Measurements from ENCODE around the gene TMEM145. TPM values are rescaled to one million over a fixed set of nuclear protein-coding genes. Genes with fewer than 3 reads are reported as not detected.

Gene TMEM145
- total and polyA plus RNA-seq, 10 of the 15 experiments (the other 5 are each of a cell fraction or from before 2014, with no cell fraction given) = 0.04 to 0.97 (median 0.16) TPM; not detected in 4

GRCh38 chr19:42273407-42274064 lies 39.6 kb upstream of the TMEM145 start:
- no peak overlapping the region for H3K9ac ChIP-seq (ENCODE audit: control insufficient read depth, insufficient read depth, low read length)
- CTCF ChIA-PET = no interaction called here
- H3K27ac ChIP-seq (ENCODE audit: control insufficient read depth, insufficient read depth) = no peak overlapping the region
- DNase-seq (ENCODE audit: low read depth, low spot score) = no peak
- H3K4me2 ChIP-seq (ENCODE audit: control insufficient read depth, insufficient read depth) = no peak overlapping the region
- H3K4me3 ChIP-seq = no peak overlapping the region
- H4K20me1 ChIP-seq (ENCODE audit: control insufficient read depth, insufficient read depth) = no peaks in the 10 kb centered on the region; the same call in 1 of the 2 replicates
- no TSS peak for BruUV-seq (replicated peaks)
- no peaks in the 10 kb centered on the region for H3K9me3 ChIP-seq (replicated peaks; ENCODE audit: control insufficient read depth, insufficient read depth, low read length)
- no peaks in the 10 kb centered on the region for H3K27me3 ChIP-seq (replicated peaks in 1 of 2; ENCODE audit: control insufficient read depth in 2 of 2, insufficient read depth in 2 of 2, low read length in 1 of 2)
- WGBS (ENCODE audit: insufficient coverage, insufficient replicate concordance, low lambda C conversion rate, missing lambda C conversion rate) = 93% methylated on average over 43 of the region's 43 CpGs
- H3K79me2 ChIP-seq (ENCODE audit: control insufficient read depth, insufficient read depth, low read length) = peaks cover 34% of the 10 kb centered on the region
- in situ Hi-C loops (cut with MboI) (no loop called here), intact Hi-C loops (cut with micrococcal nuclease; ENCODE audit: unreplicated experiment) (no loop called here)
- POLR2A ChIA-PET = interaction anchor here (0.6 to 1.0 kb wide), 2 partner anchors 31 to 63 kb away, joined by 3 to 4 read pairs; partner anchors contain the start of gene GSK3A
- RAD21 ChIA-PET (ENCODE audit: unreplicated experiment) = no interaction called here
- peaks cover 29% of the 10 kb centered on the region for H3K4me1 ChIP-seq (ENCODE audit: control insufficient read depth, insufficient read depth, low read length)
- no peak for FAIRE-seq
- SMC1A ChIA-PET (ENCODE audit: uncharacterized antibody, unreplicated experiment) = no interaction called here
- no peak for ATAC-seq
- H3K36me3 ChIP-seq (ENCODE audit: control insufficient read depth in 2 of 2, insufficient read depth in 2 of 2, low read length in 1 of 2) = peaks cover 3 to 19% of the 10 kb centered on the region in 2 experiments; a peak in 3 of 4 replicates
- no peak overlapping the region for H2AFZ ChIP-seq (ENCODE audit: control insufficient read depth, low read depth, low read length)
- no peak for TF ChIP-seq IRF4 (IDR thresholded peaks at IDR 0.05; ENCODE audit: low read depth, low read length)
- no peak for TF ChIP-seq ZSCAN29 (IDR thresholded peaks at IDR 0.05)
- TF ChIP-seq LARP7 (IDR thresholded peaks at IDR 0.05) = no peak
- no peak for TF ChIP-seq TCF12 (IDR thresholded peaks at IDR 0.05; ENCODE audit: low read depth, low read length)
- TF ChIP-seq ZNF592 (IDR thresholded peaks at IDR 0.05) = no peak
- TF ChIP-seq BMI1 (IDR thresholded peaks at IDR 0.05; ENCODE audit: borderline replicate concordance) = no peak
- no peak for TF ChIP-seq MLLT1 (IDR thresholded peaks at IDR 0.05)
- TF ChIP-seq WRNIP1 (IDR thresholded peaks at IDR 0.05; ENCODE audit: borderline replicate concordance, low read depth, low read length) = no peak
- no peak for TF ChIP-seq TAF1 (IDR thresholded peaks at IDR 0.05; ENCODE audit: borderline replicate concordance, low read depth, low read length)
- TF ChIP-seq STAT1 (conservative IDR thresholded peaks at IDR 0.05) = no peak
- TF ChIP-seq NFYA (IDR thresholded peaks at IDR 0.05; ENCODE audit: borderline replicate concordance, low read depth, low read length) = no peak
- TF ChIP-seq RELB (IDR thresholded peaks at IDR 0.05; ENCODE audit: low read depth) = no peak
- TF ChIP-seq CHD2 (IDR thresholded peaks at IDR 0.05; ENCODE audit: borderline replicate concordance, low read depth, low read length) = no peak
- no peak for TF ChIP-seq SIN3A (IDR thresholded peaks at IDR 0.05; ENCODE audit: low read depth, low read length)

All from GM12878 (cell line).